Measurements from ENCODE around the gene ABCC3.

The ABCC3 gene

DNA sequence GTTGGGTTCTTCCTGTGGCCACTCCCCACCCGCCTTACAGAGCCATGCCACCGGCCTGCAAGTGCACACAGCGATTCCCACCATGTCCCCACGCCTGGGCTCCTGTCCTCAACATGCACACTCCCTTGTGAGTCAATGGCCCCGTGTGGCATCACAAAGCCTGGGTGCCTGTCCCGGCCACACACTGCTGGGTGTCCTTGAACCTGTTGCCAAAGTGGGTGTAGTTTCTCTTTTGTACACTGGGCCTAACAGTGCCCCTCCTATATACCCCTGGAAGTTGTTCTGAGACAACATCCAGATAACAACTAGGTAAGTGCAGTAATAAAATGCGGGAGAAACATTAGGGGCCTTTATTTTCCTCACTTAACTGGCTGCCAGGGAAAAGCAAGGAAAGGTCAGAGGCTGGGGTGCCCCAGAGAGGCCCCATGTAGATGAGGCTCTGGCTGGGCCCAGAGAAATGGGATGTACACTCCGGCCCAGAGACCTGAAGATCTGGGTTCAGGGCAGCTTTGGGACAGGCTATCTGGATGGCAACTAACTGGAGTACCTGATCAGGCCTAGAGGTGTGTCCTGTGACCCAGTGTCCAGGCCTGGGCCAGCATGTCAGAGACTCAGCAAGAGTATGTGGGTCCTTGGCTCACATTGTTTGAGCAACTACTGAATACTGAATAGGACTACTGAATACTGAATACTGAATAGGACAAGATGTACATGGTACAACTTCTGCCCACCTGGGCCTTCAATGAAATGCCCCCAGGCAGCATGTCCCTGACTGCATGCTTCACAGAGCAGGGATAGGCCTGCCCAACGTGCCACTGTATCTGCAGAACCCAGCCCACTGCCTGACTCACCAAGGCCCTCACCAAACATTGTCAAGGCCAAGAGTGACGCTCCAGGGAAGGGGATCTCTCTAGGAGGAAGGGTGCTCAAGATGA lies 8.3 kb downstream of the ABCC3 start:
- no peak for DNase-seq (ENCODE audit: low spot score)

GRCh38 chr17:50645748-50646682 lies 11.3 kb downstream of the ABCC3 start:
- no peak for DNase-seq (ENCODE audit: low spot score)

DNA sequence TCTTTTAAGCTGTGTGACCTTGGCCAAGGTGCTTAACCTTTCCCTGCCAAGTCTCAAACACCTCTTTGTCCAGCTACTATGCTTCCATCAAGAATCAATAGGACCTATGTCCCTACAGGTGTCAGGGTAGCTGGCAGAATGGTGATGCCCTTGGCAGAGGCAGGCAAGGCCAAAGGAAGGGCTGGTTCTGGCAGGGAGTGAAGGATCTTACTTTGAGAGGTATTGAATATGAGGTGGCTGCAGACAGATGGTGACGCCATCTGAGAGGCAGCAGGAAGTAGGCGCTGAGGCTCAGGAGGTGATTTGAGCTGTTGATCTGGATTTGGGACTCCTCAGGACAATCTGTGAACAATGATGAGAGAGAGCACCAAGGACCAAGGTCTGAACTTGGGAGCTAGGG lies 12.5 kb downstream of the ABCC3 start:
- no peak for DNase-seq (ENCODE audit: low spot score)

DNA sequence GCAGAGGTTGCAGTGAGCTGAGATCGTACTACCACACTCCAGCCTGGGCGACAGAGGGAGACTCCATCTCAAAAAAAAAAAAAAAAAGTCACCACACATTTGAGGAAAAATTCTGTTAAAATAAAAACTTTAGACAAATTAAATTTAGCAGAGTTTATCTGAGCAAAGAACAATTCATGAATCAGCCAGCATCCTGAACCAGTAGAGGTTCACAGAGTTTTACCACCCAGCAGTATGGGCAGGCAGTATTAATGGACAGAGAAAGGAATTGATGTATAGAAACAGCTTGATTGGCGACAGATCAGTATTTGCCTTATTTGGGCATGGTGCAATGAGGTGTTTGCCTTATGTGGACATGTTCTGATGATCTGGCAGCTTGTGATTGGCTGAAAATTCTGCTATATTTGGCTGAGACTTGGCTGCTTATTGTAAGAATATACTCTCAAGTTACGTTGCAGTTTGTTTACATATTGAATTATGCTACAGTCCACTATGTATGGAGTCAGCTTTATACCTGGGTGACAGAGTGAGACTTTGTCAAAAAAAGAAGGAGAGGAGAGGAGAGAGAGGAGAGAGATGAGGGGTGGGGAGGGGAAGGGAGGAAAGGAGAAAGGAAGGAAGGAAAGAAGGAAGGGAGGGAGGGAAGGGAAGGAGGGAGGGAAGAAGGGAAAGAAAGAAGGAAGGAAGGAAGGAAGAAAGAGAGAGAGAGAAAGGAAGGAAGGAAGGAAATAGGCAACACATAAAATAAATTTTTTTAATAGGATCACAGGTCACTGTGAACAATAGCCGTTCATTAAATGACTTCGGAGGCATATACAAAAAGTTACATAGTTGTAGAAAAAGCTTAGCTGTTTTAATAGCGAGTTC lies 14.6 kb downstream of the ABCC3 start:
- DNase-seq (ENCODE audit: low spot score) = no peak

DNA sequence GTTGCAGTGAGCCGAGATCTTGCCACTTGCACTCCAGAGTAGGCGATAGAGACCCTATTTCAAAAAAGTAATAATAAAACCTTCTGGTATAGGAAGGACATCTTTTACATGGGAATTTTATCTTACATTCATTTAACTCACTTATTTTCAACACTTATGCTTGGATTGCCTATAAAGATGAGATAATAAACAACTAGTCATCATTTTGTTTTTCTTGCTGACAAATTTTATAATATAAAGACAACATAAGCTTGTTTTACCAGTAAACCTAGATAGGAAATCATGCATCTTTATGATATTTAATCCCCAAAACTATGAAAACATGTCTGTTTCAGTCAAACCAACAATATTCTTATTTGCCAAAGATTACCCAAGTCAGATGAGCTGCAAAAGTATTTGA lies 17.0 kb downstream of the ABCC3 start:
- DNase-seq (ENCODE audit: low spot score) = no peak

DNA sequence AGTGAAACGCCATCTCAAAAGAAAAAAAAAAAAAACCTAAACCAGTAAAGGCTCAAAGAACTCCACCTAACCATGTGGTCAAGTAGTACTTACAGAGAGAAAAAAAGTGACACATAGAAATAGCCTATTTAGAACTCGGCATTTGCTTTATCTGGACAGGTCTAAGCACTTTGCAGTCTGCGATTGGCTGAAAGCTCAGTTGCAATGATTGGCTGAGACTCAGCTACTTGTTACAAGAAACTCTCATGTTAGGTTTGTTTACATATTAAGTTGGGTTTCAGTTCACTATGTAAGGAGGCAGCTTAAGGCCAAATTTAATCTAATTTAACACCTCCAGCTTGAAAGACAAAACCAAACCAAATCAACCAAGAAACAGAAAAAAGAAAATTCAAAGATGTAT lies 19.1 kb downstream of the ABCC3 start:
- DNase-seq (ENCODE audit: low spot score) = no peak

DNA sequence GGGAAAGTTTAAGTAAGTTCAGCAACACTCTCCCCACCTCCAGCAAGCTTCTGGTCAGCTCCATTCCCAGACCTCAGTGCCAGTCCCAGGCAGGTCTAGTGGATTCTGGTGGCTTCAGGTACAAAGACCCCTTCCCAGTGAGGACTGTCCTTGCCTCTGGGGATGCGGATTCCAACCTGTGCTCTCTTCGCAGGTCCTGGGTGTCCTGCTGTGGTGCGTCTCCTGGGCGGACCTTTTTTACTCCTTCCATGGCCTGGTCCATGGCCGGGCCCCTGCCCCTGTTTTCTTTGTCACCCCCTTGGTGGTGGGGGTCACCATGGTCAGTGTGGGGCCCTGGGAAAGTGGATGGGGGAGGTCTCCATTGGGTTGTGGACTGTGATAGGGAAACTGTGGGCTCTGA lies 21.8 kb downstream of the ABCC3 start:
- DNase-seq (ENCODE audit: low spot score) = no peak

GRCh38 chr17:50657054-50657453 lies 22.4 kb downstream of the ABCC3 start:
- DNase-seq (ENCODE audit: low spot score) = no peak

GRCh38 chr17:50657627-50658026 lies 22.9 kb downstream of the ABCC3 start:
- DNase-seq (ENCODE audit: low spot score) = no peak

DNA sequence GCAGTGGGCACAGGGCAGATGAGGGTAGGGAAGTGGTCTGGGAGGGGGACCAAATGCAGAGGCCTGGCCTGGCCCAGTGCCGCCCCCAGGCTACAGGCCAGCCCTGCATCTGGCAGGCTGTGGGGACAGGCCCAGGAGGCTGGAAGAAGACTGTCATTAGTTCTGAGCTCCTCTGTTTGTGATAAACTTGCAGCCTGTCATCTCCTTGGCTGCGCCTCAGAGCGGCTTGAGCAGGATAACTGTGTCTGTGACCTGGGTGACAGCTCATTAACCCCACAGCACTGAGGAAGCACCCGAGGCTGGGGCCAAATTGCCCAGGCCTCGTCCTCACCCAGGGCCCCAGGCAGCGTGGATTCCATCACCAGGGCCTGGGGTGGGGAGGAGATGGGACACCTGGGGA lies 23.9 kb downstream of the ABCC3 start:
- DNase-seq (ENCODE audit: low spot score) = no peak

- no peak for DNase-seq (ENCODE audit: low spot score)
Measured at GRCh38 chr17:50659179-50659578, 24.5 kb downstream of the ABCC3 start.

- DNase-seq (ENCODE audit: low spot score) = peak; percentile 69
Measured at GRCh38 chr17:50660042-50660886, 25.6 kb downstream of the ABCC3 start.

GRCh38 chr17:50660887-50661345 lies 26.2 kb downstream of the ABCC3 start:
- DNase-seq (ENCODE audit: low spot score) = no peak

DNA sequence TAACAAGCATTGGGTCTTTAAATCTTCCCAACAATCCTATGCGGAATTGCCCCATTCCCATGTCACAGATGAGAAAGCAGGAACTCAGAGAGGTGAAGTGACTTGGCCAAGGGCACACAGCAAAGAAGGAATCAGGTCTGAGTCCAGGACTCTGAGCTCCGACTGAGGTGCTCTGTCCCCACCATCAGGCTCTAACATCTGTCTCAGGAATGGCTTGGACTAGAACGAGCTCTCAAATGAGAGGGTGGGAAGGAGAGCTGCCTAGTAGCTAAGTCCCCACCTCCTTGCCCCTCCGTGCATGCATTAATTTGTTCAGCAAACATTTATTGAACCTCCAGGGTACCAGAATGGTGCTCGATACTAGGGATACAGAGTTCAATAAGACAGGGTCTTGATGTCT lies 26.7 kb downstream of the ABCC3 start:
- DNase-seq (ENCODE audit: low spot score) = no peak

DNA sequence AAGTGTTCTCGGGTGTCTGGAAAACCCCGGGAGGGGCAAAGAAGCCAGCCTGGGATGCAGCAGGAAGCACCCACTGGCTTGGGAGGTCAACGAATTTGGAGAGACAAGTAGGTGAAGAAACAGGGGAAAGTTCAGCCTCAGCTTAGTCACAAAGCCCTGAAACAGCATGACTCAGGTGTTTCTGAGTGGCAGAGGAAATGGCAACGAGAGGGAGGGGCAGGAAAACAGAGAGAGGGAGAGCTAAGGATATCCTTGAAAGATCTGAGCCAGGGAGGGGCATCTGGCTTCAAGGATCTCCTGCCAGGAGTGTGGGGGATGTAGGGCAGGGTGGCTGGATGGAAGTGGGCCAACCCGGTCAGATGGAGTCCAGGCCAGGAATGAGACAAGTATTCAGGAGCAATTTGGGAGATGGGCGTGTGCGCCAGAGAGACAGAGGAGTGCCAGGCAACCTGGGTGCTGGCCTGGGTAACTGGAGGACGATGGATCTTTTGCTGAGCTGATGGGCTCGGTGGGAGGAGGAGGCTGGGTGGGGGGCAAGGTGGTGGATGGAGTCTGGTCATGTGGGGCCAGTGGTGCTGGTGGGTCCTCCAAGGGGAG lies 27.2 kb downstream of the ABCC3 start:
- peak; percentile 70 for DNase-seq (ENCODE audit: low spot score)

DNA sequence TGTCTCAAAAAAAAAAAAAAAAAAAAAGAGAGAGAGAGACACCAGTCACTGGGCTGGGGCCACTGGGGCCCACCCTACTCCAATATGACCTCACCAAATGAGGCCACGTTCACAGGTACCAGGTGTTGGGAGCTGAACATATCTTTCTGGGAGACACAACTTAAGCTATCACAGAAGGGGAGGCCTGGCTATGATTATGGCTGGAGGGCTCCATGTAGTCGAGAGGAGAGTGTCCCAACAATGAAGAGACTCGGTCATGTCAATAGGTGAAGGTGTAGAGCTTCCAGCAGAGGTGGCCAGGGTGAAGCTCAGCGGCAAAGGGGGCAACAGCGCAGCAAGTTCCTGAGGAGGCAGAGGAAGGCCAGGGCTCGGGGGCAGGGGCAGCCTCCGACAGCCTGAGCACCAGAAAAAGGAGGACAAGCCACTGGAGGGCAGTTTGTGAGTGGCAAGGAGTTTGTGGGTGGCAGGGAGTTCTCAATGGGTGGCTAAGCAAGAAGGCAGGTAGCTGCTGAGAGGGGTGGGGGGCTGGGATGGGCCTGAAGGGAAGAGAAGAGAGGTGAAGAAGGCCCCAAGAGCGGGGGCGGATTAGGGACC lies 28.0 kb downstream of the ABCC3 start:
- no peak for DNase-seq (ENCODE audit: low spot score)

GRCh38 chr17:50663812-50664374 lies 29.2 kb downstream of the ABCC3 start:
- no peak for DNase-seq (ENCODE audit: low spot score)

GRCh38 chr17:50664788-50665458 lies 30.2 kb downstream of the ABCC3 start:
- no peak for DNase-seq (ENCODE audit: low spot score)

- no peak for DNase-seq (ENCODE audit: low spot score)
Measured at GRCh38 chr17:50665838-50666237, 31.2 kb downstream of the ABCC3 start.
